ENCODE data around the gene HMGA1.

DNA sequence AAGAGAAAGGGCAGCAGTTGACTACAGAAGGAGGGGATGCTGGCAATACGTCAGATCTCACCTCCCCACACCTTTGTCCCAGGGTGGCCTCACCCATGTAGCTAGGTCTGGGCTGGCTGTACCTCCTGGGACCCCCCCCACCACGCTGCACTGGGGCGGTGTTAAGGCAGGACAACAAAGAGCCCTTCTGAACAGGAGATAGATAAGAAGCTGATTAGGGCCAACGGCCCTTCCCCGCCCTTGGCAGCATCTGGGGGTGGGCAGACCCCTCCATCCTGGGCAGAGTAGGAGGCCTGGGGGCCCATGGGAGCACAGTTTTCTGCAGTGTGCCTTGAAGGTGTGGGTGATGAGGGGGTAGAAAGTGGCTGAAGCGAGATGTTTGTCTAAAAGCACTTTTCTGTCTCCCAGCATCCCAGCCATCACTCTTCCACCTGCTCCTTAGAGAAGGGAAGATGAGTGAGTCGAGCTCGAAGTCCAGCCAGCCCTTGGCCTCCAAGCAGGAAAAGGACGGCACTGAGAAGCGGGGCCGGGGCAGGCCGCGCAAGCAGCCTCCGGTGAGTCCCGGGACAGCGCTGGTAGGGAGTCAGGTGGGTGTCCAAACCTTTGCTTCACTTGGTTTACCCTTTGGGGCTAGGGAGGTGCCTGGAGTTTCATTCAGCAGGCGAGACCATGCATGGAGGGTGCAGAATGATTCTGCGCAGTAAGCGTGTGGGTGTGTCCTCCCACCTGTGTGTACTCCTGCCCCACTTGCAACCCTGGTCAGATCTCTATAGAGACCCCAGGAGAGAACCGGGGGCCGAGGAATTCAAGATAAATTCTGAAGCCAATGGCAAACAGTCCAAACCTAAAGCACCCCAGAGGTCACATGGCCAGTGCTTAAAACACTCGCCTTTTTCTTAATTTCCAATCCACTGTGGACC lies 3.9 kb downstream of the HMGA1 start:
- TF ChIP-seq, protein P1, sequence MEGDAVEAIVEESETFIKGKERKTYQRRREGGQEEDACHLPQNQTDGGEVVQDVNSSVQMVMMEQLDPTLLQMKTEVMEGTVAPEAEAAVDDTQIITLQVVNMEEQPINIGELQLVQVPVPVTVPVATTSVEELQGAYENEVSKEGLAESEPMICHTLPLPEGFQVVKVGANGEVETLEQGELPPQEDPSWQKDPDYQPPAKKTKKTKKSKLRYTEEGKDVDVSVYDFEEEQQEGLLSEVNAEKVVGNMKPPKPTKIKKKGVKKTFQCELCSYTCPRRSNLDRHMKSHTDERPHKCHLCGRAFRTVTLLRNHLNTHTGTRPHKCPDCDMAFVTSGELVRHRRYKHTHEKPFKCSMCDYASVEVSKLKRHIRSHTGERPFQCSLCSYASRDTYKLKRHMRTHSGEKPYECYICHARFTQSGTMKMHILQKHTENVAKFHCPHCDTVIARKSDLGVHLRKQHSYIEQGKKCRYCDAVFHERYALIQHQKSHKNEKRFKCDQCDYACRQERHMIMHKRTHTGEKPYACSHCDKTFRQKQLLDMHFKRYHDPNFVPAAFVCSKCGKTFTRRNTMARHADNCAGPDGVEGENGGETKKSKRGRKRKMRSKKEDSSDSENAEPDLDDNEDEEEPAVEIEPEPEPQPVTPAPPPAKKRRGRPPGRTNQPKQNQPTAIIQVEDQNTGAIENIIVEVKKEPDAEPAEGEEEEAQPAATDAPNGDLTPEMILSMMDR (IDR thresholded peaks at IDR 0.05), result no peak
- no peak for TF ChIP-seq MEF2A (IDR thresholded peaks at IDR 0.05; ENCODE audit: borderline replicate concordance, low read depth)
- no peak for TF ChIP-seq FOXJ3 (CRISPR knock-in tag; IDR thresholded peaks at IDR 0.05)
- no peak for TF ChIP-seq POLR2AphosphoS5 (IDR thresholded peaks at IDR 0.05; ENCODE audit: low read depth, low read length)
- TF ChIP-seq RXRA (IDR thresholded peaks at IDR 0.05; ENCODE audit: borderline replicate concordance, low read depth), result no peak
- TF ChIP-seq FOXM1 (IDR thresholded peaks at IDR 0.05; ENCODE audit: low read depth), result no peak
- TF ChIP-seq YY1 (IDR thresholded peaks at IDR 0.05; ENCODE audit: low read depth), result no peak
- TF ChIP-seq, protein P2, sequence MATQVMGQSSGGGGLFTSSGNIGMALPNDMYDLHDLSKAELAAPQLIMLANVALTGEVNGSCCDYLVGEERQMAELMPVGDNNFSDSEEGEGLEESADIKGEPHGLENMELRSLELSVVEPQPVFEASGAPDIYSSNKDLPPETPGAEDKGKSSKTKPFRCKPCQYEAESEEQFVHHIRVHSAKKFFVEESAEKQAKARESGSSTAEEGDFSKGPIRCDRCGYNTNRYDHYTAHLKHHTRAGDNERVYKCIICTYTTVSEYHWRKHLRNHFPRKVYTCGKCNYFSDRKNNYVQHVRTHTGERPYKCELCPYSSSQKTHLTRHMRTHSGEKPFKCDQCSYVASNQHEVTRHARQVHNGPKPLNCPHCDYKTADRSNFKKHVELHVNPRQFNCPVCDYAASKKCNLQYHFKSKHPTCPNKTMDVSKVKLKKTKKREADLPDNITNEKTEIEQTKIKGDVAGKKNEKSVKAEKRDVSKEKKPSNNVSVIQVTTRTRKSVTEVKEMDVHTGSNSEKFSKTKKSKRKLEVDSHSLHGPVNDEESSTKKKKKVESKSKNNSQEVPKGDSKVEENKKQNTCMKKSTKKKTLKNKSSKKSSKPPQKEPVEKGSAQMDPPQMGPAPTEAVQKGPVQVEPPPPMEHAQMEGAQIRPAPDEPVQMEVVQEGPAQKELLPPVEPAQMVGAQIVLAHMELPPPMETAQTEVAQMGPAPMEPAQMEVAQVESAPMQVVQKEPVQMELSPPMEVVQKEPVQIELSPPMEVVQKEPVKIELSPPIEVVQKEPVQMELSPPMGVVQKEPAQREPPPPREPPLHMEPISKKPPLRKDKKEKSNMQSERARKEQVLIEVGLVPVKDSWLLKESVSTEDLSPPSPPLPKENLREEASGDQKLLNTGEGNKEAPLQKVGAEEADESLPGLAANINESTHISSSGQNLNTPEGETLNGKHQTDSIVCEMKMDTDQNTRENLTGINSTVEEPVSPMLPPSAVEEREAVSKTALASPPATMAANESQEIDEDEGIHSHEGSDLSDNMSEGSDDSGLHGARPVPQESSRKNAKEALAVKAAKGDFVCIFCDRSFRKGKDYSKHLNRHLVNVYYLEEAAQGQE (IDR thresholded peaks at IDR 0.05; ENCODE audit: low read depth, low read length), result no peak
- TF ChIP-seq EP300 (IDR thresholded peaks at IDR 0.05; ENCODE audit: borderline replicate concordance in 1 of 2, low read depth in 1 of 2, low read length in 1 of 2), result no peak
- no peak for TF ChIP-seq RAD21 (IDR thresholded peaks at IDR 0.05; ENCODE audit: low read length)
- TF ChIP-seq SIN3A (IDR thresholded peaks at IDR 0.05; ENCODE audit: borderline replicate concordance, low read depth, low read length), result no peak
- TF ChIP-seq TAF1 (IDR thresholded peaks at IDR 0.05; ENCODE audit: borderline replicate concordance, low read depth, low read length), result no peak
